Measurements from ENCODE around the gene SHISA9. TPM values are rescaled to one million over a fixed set of nuclear protein-coding genes. Genes with fewer than 3 reads are reported as not detected.

SHISA9 gene
- total and polyA plus RNA-seq, 8 donors, result 0.15 to 1.3 (median 0.38) TPM; not detected in 4

GRCh38 chr16:12871784-12872183, 29.6 kb upstream of the SHISA9 start:
- no peaks in the 10 kb centered on the region for H3K4me1 ChIP-seq
- H3K27me3 ChIP-seq, result peaks cover 0 to 6% (median 0%) of the 10 kb centered on the region in 3 donors
- WGBS, 5 donors, result 42 to 64% (median 64%) methylated on average over 1 of the region's 1 CpG
- intact Hi-C loops (cut with DNase I; ENCODE audit: low total_unique reads), result no loop called here
- H3K36me3 ChIP-seq, result no peaks in the 10 kb centered on the region
- no peak overlapping the region for H3K27ac ChIP-seq
- no peak for DNase-seq
- TF ChIP-seq EP300 (IDR thresholded peaks at IDR 0.05) (no peak), POLR2A (IDR thresholded peaks at IDR 0.05) (no peak), POLR2AphosphoS5 (IDR thresholded peaks at IDR 0.05) (no peak), CTCF (IDR thresholded peaks at IDR 0.05) (no peak)
- no peak overlapping the region for H3K4me3 ChIP-seq
- H3K9me3 ChIP-seq, result peaks cover 0 to 11% (median 7%) of the 10 kb centered on the region in 4 donors

GRCh38 chr16:12874186-12874585, 27.2 kb upstream of the SHISA9 start:
- peaks cover 0 to 11% (median 7%) of the 10 kb centered on the region in 4 donors for H3K9me3 ChIP-seq
- no peak for TF ChIP-seq POLR2AphosphoS5 (IDR thresholded peaks at IDR 0.05)
- TF ChIP-seq POLR2A (IDR thresholded peaks at IDR 0.05), result no peak
- no peak for TF ChIP-seq EP300 (IDR thresholded peaks at IDR 0.05)
- TF ChIP-seq CTCF (IDR thresholded peaks at IDR 0.05), result no peak
- no peak overlapping the region for H3K4me3 ChIP-seq
- WGBS, 5 donors, result 26 to 44% (median 35%) methylated on average over 2 of the region's 2 CpGs
- H3K4me1 ChIP-seq, result no peaks in the 10 kb centered on the region
- intact Hi-C loops (cut with DNase I; ENCODE audit: low total_unique reads), result no loop called here
- no peak overlapping the region for H3K27ac ChIP-seq
- no peaks in the 10 kb centered on the region for H3K36me3 ChIP-seq
- no peak for DNase-seq
- no peaks in the 10 kb centered on the region for H3K27me3 ChIP-seq

- no peaks in the 10 kb centered on the region for H3K36me3 ChIP-seq
- WGBS, 5 donors, result 50 to 76% (median 58%) methylated on average over 5 of the region's 5 CpGs
- H3K27me3 ChIP-seq, result no peaks in the 10 kb centered on the region
- no peaks in the 10 kb centered on the region for H3K9me3 ChIP-seq
- H3K4me3 ChIP-seq, result no peak overlapping the region
- no peak for TF ChIP-seq POLR2A (IDR thresholded peaks at IDR 0.05)
- no peak for TF ChIP-seq EP300 (IDR thresholded peaks at IDR 0.05)
- no peak for TF ChIP-seq CTCF (IDR thresholded peaks at IDR 0.05)
- TF ChIP-seq POLR2AphosphoS5 (IDR thresholded peaks at IDR 0.05), result no peak
- intact Hi-C loops (cut with DNase I; ENCODE audit: low total_unique reads), result no loop called here
- no peaks in the 10 kb centered on the region for H3K4me1 ChIP-seq
- no peak overlapping the region for H3K27ac ChIP-seq
- DNase-seq, result no peak
These were observed 24.6 kb upstream of the SHISA9 start for GRCh38 chr16:12876778-12877177.

GRCh38 chr16:12878973-12879372, 22.4 kb upstream of the SHISA9 start:
- DNase-seq, result no peak
- H3K4me1 ChIP-seq, result no peaks in the 10 kb centered on the region
- no peak overlapping the region for H3K27ac ChIP-seq
- intact Hi-C loops (cut with DNase I; ENCODE audit: low total_unique reads), result no loop called here
- no peaks in the 10 kb centered on the region for H3K36me3 ChIP-seq
- 72 to 91% (median 86%) methylated on average over 4 of the region's 4 CpGs for WGBS, 5 donors
- H3K9me3 ChIP-seq, result no peaks in the 10 kb centered on the region
- H3K27me3 ChIP-seq, result no peaks in the 10 kb centered on the region
- no peak overlapping the region for H3K4me3 ChIP-seq
- TF ChIP-seq POLR2AphosphoS5 (IDR thresholded peaks at IDR 0.05) (no peak), CTCF (IDR thresholded peaks at IDR 0.05) (no peak), EP300 (IDR thresholded peaks at IDR 0.05) (no peak), POLR2A (IDR thresholded peaks at IDR 0.05) (no peak)

All from stomach (tissue), 9 donors.